Measurements from ENCODE around the gene NOC2L. TPM values are rescaled to one million over a fixed set of nuclear protein-coding genes. Genes with fewer than 3 reads are reported as not detected.
"Not testable (repeated sequence)": the region's sequence is repeated elsewhere in the genome, so short reads cannot be mapped to it uniquely, and the experiment has no call there.

Gene NOC2L
- total and polyA plus RNA-seq, 5 donors, result 43.6 to 48.6 (median 45.4) TPM

DNA sequence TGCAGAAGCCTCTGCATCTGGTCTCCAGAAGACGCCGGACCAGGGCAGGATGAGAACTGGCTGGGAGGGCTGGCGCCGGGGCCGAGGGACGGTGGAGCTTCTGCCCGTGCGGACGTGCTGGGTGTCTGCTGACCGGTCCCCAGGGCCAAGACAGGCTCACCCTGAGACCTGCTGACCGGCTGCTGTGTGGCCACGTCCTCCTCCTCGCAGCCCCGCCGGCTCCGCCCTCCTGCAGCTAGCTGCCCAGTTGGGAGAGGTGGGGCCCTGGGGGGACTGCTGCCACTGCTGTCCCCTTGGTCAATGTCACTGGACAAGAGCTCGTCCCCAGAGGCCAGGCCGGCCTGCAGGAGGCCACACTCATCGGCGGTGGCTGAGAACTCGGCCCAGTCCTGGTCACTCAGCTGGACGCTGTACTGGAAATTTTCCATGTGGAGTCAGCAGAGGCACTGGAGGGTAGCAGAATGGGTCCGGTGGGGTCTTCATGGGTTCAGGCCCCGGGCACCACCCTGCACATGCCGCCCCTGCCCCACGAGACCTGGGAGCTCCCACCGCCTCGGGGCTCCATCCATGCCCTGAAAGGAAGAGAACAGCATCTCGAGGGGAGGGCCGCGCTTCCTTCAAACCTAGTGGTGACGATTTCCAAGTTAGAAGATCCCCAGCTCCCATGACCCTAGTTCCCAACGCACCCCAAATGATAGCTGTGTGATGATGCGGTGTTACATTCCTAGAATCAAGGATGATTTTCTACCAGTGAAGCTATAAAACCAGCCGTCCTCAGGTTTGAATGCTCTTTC is 21.7 kb upstream of the NOC2L start:
- H3K4me1 ChIP-seq (ENCODE audit: control insufficient read depth, insufficient read depth, low read length), result no peaks in the 10 kb centered on the region
- peak; percentile 62 to 69 for ATAC-seq

DNA sequence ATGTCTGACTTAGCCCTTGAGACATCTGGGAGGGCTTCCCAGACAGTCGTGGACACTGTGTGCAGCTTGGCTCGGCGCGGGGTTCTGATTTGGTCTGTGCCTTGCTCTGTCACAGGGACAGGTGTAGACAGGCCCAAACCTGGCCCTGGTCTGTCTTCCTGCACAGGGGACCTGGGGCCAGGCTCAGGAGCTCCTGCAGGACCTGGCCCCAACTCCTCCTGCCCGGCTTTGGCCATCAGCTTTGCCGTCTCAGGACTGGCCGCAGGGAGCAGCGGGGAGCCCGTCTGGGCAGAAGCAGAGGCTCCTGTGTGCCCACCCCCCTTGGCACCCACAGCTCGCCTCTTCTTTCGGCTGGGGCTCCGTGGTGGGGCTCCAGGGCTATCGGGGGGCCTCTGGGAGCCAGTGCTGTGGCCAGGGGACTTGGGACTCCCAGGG is 21.1 kb upstream of the NOC2L start:
- intact Hi-C loops (cut with DNase I), result loop anchor here in 1 of 4 donors (5.0 kb wide), 1 partner anchor 82 kb away; no protein-coding TSS in a partner anchor
- Histone ChIP-seq H3K4me1 (ENCODE audit: control insufficient read depth, insufficient read depth, low read length) (no peaks in the 10 kb centered on the region), H3K9me3 (ENCODE audit: control insufficient read depth, low read length) (no peaks in the 10 kb centered on the region), H3K27me3 (ENCODE audit: control insufficient read depth, insufficient read depth) (no peaks in the 10 kb centered on the region), H3K4me3 (ENCODE audit: low read length) (peak overlapping the region; percentile 22), H3K27ac (ENCODE audit: low read length) (peak overlapping the region; percentile 1)
- peak in 2 of 3 donors; percentile 54 to 57 for DNase-seq
- ATAC-seq, result peak in 1 of 2 donors; percentile 1
- whole genome bisulfite sequencing, result 64% methylated on average over 13 of the region's 13 CpGs

More for the DNA sequence above, 21.7 kb upstream of the NOC2L start:
- peak overlapping the region; percentile 22 for H3K4me3 ChIP-seq (ENCODE audit: low read length)
- H3K9me3 ChIP-seq (ENCODE audit: control insufficient read depth, low read length), result no peaks in the 10 kb centered on the region
- DNase-seq, result peak; percentile 65 to 91 (median 86)
- WGBS, result 55% methylated on average over 35 of the region's 35 CpGs
- no peaks in the 10 kb centered on the region for H3K27me3 ChIP-seq (ENCODE audit: control insufficient read depth, insufficient read depth)
- H3K27ac ChIP-seq (ENCODE audit: low read length), result peak overlapping the region; percentile 81
- intact Hi-C loops (cut with DNase I), result loop anchor here in 1 of 4 donors (5.0 kb wide), 1 partner anchor 82 kb away; no protein-coding TSS in a partner anchor

DNA sequence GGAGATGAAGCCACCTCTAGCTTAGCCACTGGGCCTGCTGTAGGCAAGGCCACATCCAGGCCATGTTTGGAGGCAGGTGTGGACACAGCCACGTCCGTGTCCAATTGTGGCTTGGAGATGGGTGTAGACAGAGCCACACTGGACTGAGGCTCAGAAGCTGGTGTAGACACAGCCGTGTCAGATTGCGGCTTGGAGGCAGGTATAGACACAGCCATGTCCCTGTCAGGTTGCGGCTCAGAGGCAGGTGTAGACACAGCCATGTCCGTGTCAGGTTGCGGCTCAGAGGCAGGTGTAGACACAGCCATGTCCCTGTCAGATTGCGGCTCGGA is 20.7 kb upstream of the NOC2L start:
- H3K4me1 ChIP-seq (ENCODE audit: control insufficient read depth, insufficient read depth, low read length), result no peaks in the 10 kb centered on the region
- H3K9me3 ChIP-seq (ENCODE audit: control insufficient read depth, low read length), result no peaks in the 10 kb centered on the region
- ATAC-seq, result no peak
- DNase-seq, result no peak
- no peak overlapping the region for H3K4me3 ChIP-seq (ENCODE audit: low read length)
- WGBS, result 94% methylated on average over 9 of the region's 9 CpGs
- intact Hi-C loops (cut with DNase I), result loop anchor here in 1 of 4 donors (5.0 kb wide), 1 partner anchor 83 kb away; no protein-coding TSS in a partner anchor
- no peaks in the 10 kb centered on the region for H3K27me3 ChIP-seq (ENCODE audit: control insufficient read depth, insufficient read depth)
- H3K27ac ChIP-seq (ENCODE audit: low read length), result no peak overlapping the region

GRCh38 chr1:978835-979743 is 20.0 kb upstream of the NOC2L start:
- no peak for ATAC-seq
- 87% methylated on average over 60 of the region's 60 CpGs for WGBS
- no peak overlapping the region for H3K27ac ChIP-seq (ENCODE audit: low read length)
- H3K4me1 ChIP-seq (ENCODE audit: control insufficient read depth, insufficient read depth, low read length), result no peaks in the 10 kb centered on the region
- DNase-seq, result peak; percentile 16 to 54 (median 50)
- H3K27me3 ChIP-seq (ENCODE audit: control insufficient read depth, insufficient read depth), result no peaks in the 10 kb centered on the region
- intact Hi-C loops (cut with DNase I), result no loop called here
- H3K9me3 ChIP-seq (ENCODE audit: control insufficient read depth, low read length), result no peaks in the 10 kb centered on the region
- H3K4me3 ChIP-seq (ENCODE audit: low read length), result no peak overlapping the region

GRCh38 chr1:978069-978834 is 19.2 kb upstream of the NOC2L start:
- Histone ChIP-seq H3K27ac (ENCODE audit: low read length) (no peak overlapping the region), H3K27me3 (ENCODE audit: control insufficient read depth, insufficient read depth) (no peaks in the 10 kb centered on the region), H3K9me3 (ENCODE audit: control insufficient read depth, low read length) (no peaks in the 10 kb centered on the region), H3K4me3 (ENCODE audit: low read length) (no peak overlapping the region), H3K4me1 (ENCODE audit: control insufficient read depth, insufficient read depth, low read length) (no peaks in the 10 kb centered on the region)
- ATAC-seq (no peak), DNase-seq (peak in 2 of 3 donors; percentile 18 to 68)
- intact Hi-C loops (cut with DNase I), result no loop called here
- 88% methylated on average over 44 of the region's 44 CpGs for WGBS

GRCh38 chr1:976791-977190 is 17.7 kb upstream of the NOC2L start:
- H3K4me3 ChIP-seq (ENCODE audit: low read length); H3K4me1 ChIP-seq (ENCODE audit: control insufficient read depth, insufficient read depth, low read length); H3K27me3 ChIP-seq (ENCODE audit: control insufficient read depth, insufficient read depth); H3K9me3 ChIP-seq (ENCODE audit: control insufficient read depth, low read length); ATAC-seq; H3K27ac ChIP-seq (ENCODE audit: low read length); intact Hi-C loops (cut with DNase I): not testable (repeated sequence)
- peak; percentile 35 to 87 (median 64) for DNase-seq
- WGBS, result 72% methylated on average over 20 of the region's 39 CpGs

DNA sequence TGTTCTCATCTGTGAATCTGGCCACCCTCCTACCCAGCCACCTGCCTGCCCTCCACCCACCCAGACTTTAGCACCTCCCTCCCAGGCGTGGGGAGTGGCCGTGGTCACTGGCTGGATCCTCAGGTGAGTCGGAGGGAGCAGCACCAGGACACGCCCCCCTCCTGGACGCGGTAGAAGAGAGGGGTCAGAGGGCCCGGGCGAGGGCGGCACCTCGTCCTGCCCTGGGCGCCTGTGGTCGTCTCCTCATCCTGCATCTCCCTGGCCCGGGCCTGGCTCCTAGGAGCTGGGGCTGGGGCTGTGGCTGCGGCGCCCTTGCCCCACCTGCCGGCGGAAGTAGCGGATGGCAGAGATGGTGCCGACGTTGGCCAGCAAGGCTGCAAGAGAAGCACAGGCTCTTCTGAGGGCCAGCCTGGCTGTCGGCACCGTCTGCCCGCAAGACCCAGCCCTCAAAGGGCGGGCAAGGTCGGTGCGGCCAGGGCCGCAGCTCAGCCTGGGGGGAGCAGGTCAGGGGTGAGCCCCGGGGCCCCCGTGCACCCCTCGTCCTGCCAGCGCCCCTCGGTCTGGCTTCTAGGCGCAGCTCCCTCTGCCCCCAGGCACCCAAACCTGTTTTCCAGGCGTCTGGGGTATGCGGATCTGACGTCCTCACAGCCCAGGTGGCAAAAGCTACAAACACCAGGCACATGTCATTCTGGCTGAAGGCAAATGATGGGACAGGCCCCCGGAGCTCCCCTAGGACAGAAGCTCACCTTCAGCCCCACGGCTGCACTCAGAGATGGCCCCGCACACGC is 17.0 kb upstream of the NOC2L start:
- Histone ChIP-seq H3K27me3 (ENCODE audit: control insufficient read depth, insufficient read depth) (no peaks in the 10 kb centered on the region), H3K9me3 (ENCODE audit: control insufficient read depth, low read length) (no peaks in the 10 kb centered on the region), H3K27ac (ENCODE audit: low read length) (peak overlapping the region; percentile 2), H3K4me1 (ENCODE audit: control insufficient read depth, insufficient read depth, low read length) (no peaks in the 10 kb centered on the region), H3K4me3 (ENCODE audit: low read length) (no peak overlapping the region)
- peak; percentile 37 to 83 (median 73) for DNase-seq
- 7% methylated on average over 40 of the region's 40 CpGs for WGBS
- peak in 1 of 2 donors; percentile 16 for ATAC-seq
- intact Hi-C loops (cut with DNase I), result no loop called here

DNA sequence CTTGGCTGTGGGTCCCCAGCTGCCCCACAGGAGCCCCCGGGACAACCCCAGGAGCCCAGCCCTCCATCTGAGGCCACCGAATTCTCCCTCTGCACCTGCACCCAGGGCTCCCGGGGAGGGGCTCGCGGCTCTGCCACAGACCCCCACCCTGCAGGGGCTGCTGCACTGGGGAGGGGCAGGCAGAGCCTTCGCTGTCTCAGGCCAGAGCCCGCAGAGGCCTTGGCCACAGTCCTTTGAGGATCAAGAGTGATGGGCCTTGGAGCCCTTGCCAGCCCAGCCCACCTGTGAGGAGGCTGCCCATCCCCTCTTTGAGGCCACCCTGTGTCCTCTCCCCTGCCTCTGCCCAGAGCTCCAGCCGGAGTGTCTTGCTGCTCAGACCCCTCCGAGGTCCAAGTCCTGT is 16.3 kb upstream of the NOC2L start:
- intact Hi-C loops (cut with DNase I), result no loop called here
- H3K27ac ChIP-seq (ENCODE audit: low read length), result no peak overlapping the region
- no peaks in the 10 kb centered on the region for H3K4me1 ChIP-seq (ENCODE audit: control insufficient read depth, insufficient read depth, low read length)
- ATAC-seq (no peak), DNase-seq (peak in 1 of 3 donors; percentile 57)
- WGBS, result 81% methylated on average over 9 of the region's 9 CpGs
- no peak overlapping the region for H3K4me3 ChIP-seq (ENCODE audit: low read length)
- H3K27me3 ChIP-seq (ENCODE audit: control insufficient read depth, insufficient read depth), result no peaks in the 10 kb centered on the region
- H3K9me3 ChIP-seq (ENCODE audit: control insufficient read depth, low read length), result no peaks in the 10 kb centered on the region

DNA sequence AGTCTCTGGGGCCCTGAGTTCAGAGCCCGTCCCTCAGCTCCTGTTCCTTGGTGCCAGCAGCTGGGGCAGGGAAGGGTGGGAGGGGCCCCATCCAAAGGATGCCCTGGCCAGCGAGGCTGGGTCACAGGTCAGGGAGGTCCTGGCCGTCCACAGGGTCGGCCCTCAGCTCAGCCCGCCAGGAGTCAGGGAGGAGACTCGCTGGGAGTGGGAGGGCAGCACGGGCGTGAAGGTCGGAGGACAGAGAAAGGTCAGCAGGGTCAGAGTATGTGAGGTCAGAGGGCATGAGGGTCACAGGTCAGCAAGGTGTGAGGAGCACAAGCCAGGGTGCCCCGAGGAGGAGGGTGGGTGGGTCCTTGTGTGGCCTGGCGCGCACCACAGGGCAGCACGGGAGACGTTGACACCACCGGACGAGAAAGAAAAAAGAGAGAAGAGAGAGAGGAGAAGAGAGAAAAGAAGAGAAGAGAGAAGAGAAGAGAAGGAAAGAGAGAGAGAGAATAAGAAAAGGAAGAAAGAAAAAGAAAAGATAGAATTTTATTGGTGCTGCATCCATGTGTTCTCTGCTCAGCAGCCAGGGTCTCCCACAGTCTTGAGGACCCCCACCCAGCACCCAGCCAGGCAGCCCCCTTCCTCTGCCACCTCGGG is 15.8 kb upstream of the NOC2L start:
- intact Hi-C loops (cut with DNase I), result no loop called here
- Histone ChIP-seq H3K9me3 (ENCODE audit: control insufficient read depth, low read length) (no peaks in the 10 kb centered on the region), H3K4me3 (ENCODE audit: low read length) (no peak overlapping the region), H3K27ac (ENCODE audit: low read length) (no peak overlapping the region), H3K27me3 (ENCODE audit: control insufficient read depth, insufficient read depth) (no peaks in the 10 kb centered on the region), H3K4me1 (ENCODE audit: control insufficient read depth, insufficient read depth, low read length) (no peaks in the 10 kb centered on the region)
- WGBS, result 63% methylated on average over 17 of the region's 17 CpGs
- ATAC-seq (no peak), DNase-seq (peak in 1 of 3 donors; percentile 62)

DNA sequence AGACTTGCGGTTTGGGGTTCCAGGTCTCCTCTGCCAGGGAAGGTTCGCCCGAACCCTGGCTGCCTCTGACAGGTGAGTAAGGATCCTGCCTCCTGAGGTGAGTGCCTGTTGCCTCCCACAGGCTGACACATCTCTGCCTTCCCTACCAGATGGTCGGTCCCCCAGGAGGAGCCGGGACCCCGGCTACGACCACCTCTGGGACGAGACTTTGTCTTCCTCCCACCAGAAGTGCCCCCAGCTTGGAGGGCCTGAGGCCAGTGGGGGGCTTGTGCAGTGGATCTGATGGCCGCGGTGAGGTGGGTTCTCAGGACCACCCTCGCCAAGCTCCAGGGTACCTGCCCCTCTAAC is 15.2 kb upstream of the NOC2L start:
- Histone ChIP-seq H3K27ac (ENCODE audit: low read length) (no peak overlapping the region), H3K9me3 (ENCODE audit: control insufficient read depth, low read length) (no peaks in the 10 kb centered on the region), H3K27me3 (ENCODE audit: control insufficient read depth, insufficient read depth) (no peaks in the 10 kb centered on the region), H3K4me3 (ENCODE audit: low read length) (no peak overlapping the region), H3K4me1 (ENCODE audit: control insufficient read depth, insufficient read depth, low read length) (no peaks in the 10 kb centered on the region)
- DNase-seq (peak in 1 of 3 donors; percentile 44), ATAC-seq (no peak)
- 85% methylated on average over 11 of the region's 11 CpGs for WGBS
- intact Hi-C loops (cut with DNase I), result no loop called here

Data from right cardiac atrium (tissue), 5 donors.